Epithelial cell of proximal tubule (primary cell): ENCODE data around the gene SYNPO2. TPM values are rescaled to one million over a fixed set of nuclear protein-coding genes. Genes with fewer than 3 reads are reported as not detected.
"Not testable (repeated sequence)": the region's sequence is repeated elsewhere in the genome, so short reads cannot be mapped to it uniquely, and the experiment has no call there.

Experiments used
- DNase-seq: peaks from one replicate; pipeline ENCODE4 v3.0.0-alpha.2; 2011; ENCODE audit warnings: low read depth
- H3K4me3 ChIP-seq: 2 replicates; pipeline ENCODE4 v1.5.1; 2011; ENCODE audit warnings: low read depth, mild to moderate bottlenecking, low read length
- CTCF ChIP-seq: conservative IDR thresholded peaks from 2 replicates; pipeline ENCODE4 v1.5.1; 2012; ENCODE audit warnings: low read depth, mild to moderate bottlenecking, low read length
- total RNA-seq: library from RNA; depleted of rRNA; stranded (reverse); fragments of >200 nt; gene quantifications from 2 replicates; pipeline ENCODE4 v1.2.3, GENCODE V29; 2015

SYNPO2 gene
- total RNA-seq, 1 donor from 2014 or later, result 0.40 TPM

DNA sequence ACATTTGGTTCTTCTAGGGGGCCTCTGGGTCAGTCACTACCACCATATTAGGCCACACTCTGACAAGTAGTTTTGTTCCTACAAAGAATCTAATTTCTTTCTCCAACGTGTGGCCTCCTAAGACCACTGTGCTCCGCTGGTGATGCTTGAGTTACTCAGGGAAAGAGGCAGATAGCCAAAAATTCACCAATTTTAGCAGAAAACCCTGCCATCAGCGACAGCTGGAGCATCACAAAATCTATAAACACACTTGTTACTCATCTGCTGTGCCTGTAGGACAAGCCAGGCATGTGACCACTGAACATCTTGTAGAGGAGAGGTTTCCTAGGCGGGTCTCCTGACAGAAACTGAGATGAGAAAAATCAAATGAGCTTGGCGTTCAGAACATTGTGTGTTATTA is 105.4 kb downstream of the SYNPO2 start:
- TF ChIP-seq CTCF, result no peak
- no peak overlapping the region for H3K4me3 ChIP-seq
- no peak for DNase-seq

GRCh38 chr4:118995693-118996391 is 107.2 kb downstream of the SYNPO2 start:
- no peak for TF ChIP-seq CTCF
- DNase-seq, result no peak
- H3K4me3 ChIP-seq, result no peak overlapping the region

DNA sequence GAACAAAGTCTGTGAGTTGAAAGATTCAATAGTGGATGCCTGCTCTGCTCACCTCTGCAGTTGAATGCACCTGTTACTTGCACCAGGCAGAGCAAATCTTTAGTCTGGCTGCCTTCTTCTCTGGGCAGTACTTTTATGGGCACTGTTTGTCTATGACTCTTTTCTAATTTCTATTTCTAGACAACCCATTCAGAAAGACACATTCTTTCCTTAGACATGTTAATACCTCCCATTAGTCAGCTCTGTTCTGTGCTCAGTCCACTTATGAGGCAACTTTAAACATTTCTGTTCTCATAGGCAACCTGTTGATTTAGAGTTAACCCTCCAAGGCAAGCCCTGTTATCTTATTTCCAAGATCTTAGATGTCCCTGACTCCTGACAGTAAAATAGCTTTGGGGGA is 108.9 kb downstream of the SYNPO2 start:
- no peak for TF ChIP-seq CTCF
- DNase-seq, result no peak
- no peak overlapping the region for H3K4me3 ChIP-seq

GRCh38 chr4:118999919-119000318 is 111.3 kb downstream of the SYNPO2 start:
- no peak for TF ChIP-seq CTCF
- H3K4me3 ChIP-seq, result no peak overlapping the region
- DNase-seq, result no peak

DNA sequence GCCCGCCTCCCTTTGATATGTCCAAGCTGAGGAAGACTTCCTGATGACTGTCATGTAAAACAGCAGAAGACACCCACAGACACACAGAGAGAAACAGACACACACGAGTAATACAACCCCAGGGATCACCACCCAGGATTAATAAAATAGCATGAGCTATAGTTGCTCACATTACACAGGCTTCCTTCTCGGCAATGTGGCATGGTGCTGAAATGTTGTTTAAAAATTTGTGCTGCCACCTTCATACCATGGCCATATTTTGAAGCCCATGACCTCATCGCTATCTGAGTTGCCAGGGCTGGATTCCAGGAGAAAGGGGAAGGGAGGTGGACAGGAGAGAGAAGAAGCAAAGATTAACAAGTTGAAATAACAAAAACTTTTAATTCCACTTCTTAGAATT is 111.7 kb downstream of the SYNPO2 start:
- no peak for TF ChIP-seq CTCF
- no peak for DNase-seq
- H3K4me3 ChIP-seq, result no peak overlapping the region

DNA sequence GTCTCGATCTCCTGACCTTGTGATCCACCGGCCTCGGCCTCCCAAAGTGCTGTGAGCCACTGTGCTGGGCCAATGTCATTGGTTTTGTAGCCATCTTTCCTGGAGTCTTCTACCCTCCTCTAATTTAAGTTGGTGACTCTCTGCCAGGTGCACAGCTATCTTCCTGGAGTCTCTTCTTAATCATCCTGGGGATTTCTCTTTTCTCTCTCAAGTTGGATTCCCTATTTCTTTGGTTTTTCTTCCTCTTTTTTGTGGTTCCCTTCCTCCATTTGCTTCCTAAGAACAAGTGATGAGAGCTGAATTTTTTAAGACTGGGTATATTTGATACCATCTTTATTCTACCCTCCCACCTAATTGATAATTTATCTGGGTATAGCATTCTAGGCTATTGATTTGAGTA is 113.8 kb downstream of the SYNPO2 start:
- no peak for TF ChIP-seq CTCF
- no peak for DNase-seq
- H3K4me3 ChIP-seq, result no peak overlapping the region

- not testable (repeated sequence) for H3K4me3 ChIP-seq, DNase-seq
Observed at GRCh38 chr4:119003001-119003400, 114.3 kb downstream of the SYNPO2 start.
